Activated naive CD4-positive, alpha-beta T cell (primary cell): ENCODE measurements around the gene CELF2.

ENCODE experiments used
- DNase-seq, 4 experiments: peaks; one replicate each; lab custom pipeline; 2025; lab: John Stamatoyannopoulos, UW

Gene CELF2

GRCh38 chr10:11004144-11005077, 13.3 kb upstream of the CELF2 start:
- no peak for DNase-seq

GRCh38 chr10:11005725-11006427, 11.8 kb upstream of the CELF2 start:
- DNase-seq: no peak

GRCh38 chr10:11006428-11006825, 11.2 kb upstream of the CELF2 start:
- no peak for DNase-seq

- DNase-seq: no peak
Observed at GRCh38 chr10:11007476-11008020, 10.1 kb upstream of the CELF2 start.

GRCh38 chr10:11009471-11010308, 8.0 kb upstream of the CELF2 start:
- DNase-seq: no peak

GRCh38 chr10:11010582-11010981, 7.1 kb upstream of the CELF2 start:
- DNase-seq: no peak

GRCh38 chr10:11011436-11011835, 6.2 kb upstream of the CELF2 start:
- DNase-seq: no peak

GRCh38 chr10:11011984-11012383, 5.7 kb upstream of the CELF2 start:
- no peak for DNase-seq

- no peak for DNase-seq
Observed at GRCh38 chr10:11012421-11013295, 5.0 kb upstream of the CELF2 start.

GRCh38 chr10:11013836-11014235, 3.8 kb upstream of the CELF2 start:
- no peak for DNase-seq

GRCh38 chr10:11014671-11015445, 2.8 kb upstream of the CELF2 start:
- no peak for DNase-seq

GRCh38 chr10:11015446-11015934, 2.2 kb upstream of the CELF2 start:
- DNase-seq: no peak

- no peak for DNase-seq
Observed at GRCh38 chr10:11017000-11017569, 587 bp upstream of the CELF2 start.

- no peak for DNase-seq
Observed at GRCh38 chr10:11018432-11018841, 765 bp downstream of the CELF2 start.

GRCh38 chr10:11018855-11019631, 1.4 kb downstream of the CELF2 start:
- no peak for DNase-seq

GRCh38 chr10:11019724-11020547, 2.3 kb downstream of the CELF2 start:
- no peak for DNase-seq

- no peak for DNase-seq
Observed at GRCh38 chr10:11020548-11020942, 2.9 kb downstream of the CELF2 start.

- DNase-seq: no peak
Observed at GRCh38 chr10:11022213-11022612, 4.5 kb downstream of the CELF2 start.
